ENCODE data around the gene CLIP3. TPM values are rescaled to one million over a fixed set of nuclear protein-coding genes. Genes with fewer than 3 reads are reported as not detected.
"Not testable (repeated sequence)": the region's sequence is repeated elsewhere in the genome, so short reads cannot be mapped to it uniquely, and the experiment has no call there.

The CLIP3 gene
- total RNA-seq, 1 experiment from 2014 or later: 4.2 TPM

- no peak overlapping the region for H2AFZ ChIP-seq
- peak; percentile 36 to 61 for DNase-seq
- peaks cover 9% of the 10 kb centered on the region; the same call in 1 of the 2 replicates for H3F3A ChIP-seq (ENCODE audit: insufficient read depth, low read depth)
- H3K27me3 ChIP-seq (ENCODE audit: insufficient read depth, low read depth): no peaks in the 10 kb centered on the region
- ChIA-PET CTCF (interaction anchor here (0.6 to 1.0 kb wide), 3 partner anchors 11 to 46 kb away, joined by 3 to 5 read pairs (median 3); partner anchors contain the start of gene SYNE4), POLR2A (ENCODE audit: unreplicated experiment) (interaction anchor here (0.6 to 0.7 kb wide), 3 partner anchors 12 to 645 kb away, joined by 4 to 38 read pairs (median 36); no protein-coding TSS in a partner anchor)
- no peaks in the 10 kb centered on the region for H3K9me2 ChIP-seq (ENCODE audit: insufficient read depth)
- H3K27ac ChIP-seq: no peak overlapping the region
- peaks cover 8% of the 10 kb centered on the region for H3K4me1 ChIP-seq (replicated peaks; ENCODE audit: insufficient read depth)
- H3K4me3 ChIP-seq: no peak overlapping the region
- intact Hi-C loops (cut with micrococcal nuclease; ENCODE audit: unreplicated experiment): no loop called here
- no peak overlapping the region for H3K4me2 ChIP-seq
- no peaks in the 10 kb centered on the region for H3K79me2 ChIP-seq (ENCODE audit: low read depth)
- BruUV-seq (replicated peaks): no TSS peak
- H3K36me3 ChIP-seq (ENCODE audit: low read depth): no peaks in the 10 kb centered on the region
- no peaks in the 10 kb centered on the region for H3K9me3 ChIP-seq (ENCODE audit: insufficient read depth, low read depth)
- no peak for TF ChIP-seq CTCF (conservative IDR thresholded peaks at IDR 0.05)
- TF ChIP-seq EZH2 (IDR thresholded peaks at IDR 0.05; ENCODE audit: low read depth): no peak
- no peaks in the 10 kb centered on the region for H4K20me1 ChIP-seq (ENCODE audit: insufficient read depth)
Observed at GRCh38 chr19:36041831-36042230, 9.2 kb upstream of the CLIP3 start.

- H3F3A ChIP-seq (ENCODE audit: insufficient read depth, low read depth); H3K27ac ChIP-seq; POLR2A ChIA-PET (ENCODE audit: unreplicated experiment); H3K4me1 ChIP-seq (replicated peaks; ENCODE audit: insufficient read depth); DNase-seq; H3K4me3 ChIP-seq; H3K9me3 ChIP-seq (ENCODE audit: insufficient read depth, low read depth); H4K20me1 ChIP-seq (ENCODE audit: insufficient read depth); H3K36me3 ChIP-seq (ENCODE audit: low read depth); H2AFZ ChIP-seq; H3K9me2 ChIP-seq (ENCODE audit: insufficient read depth); H3K4me2 ChIP-seq; intact Hi-C loops (cut with micrococcal nuclease; ENCODE audit: unreplicated experiment); H3K27me3 ChIP-seq (ENCODE audit: insufficient read depth, low read depth); H3K79me2 ChIP-seq (ENCODE audit: low read depth); BruUV-seq (replicated peaks); CTCF ChIA-PET: not testable (repeated sequence)
Observed at GRCh38 chr19:36041092-36041491, 8.4 kb upstream of the CLIP3 start.

GRCh38 chr19:36040495-36040894 lies 7.8 kb upstream of the CLIP3 start:
- ChIA-PET CTCF (no interaction called here), POLR2A (ENCODE audit: unreplicated experiment) (no interaction called here)
- H3K4me1 ChIP-seq (replicated peaks; ENCODE audit: insufficient read depth): peaks cover 8% of the 10 kb centered on the region
- H4K20me1 ChIP-seq (ENCODE audit: insufficient read depth): no peaks in the 10 kb centered on the region
- H3K9me3 ChIP-seq (ENCODE audit: insufficient read depth, low read depth): no peaks in the 10 kb centered on the region
- H2AFZ ChIP-seq: no peak overlapping the region
- H3K27me3 ChIP-seq (ENCODE audit: insufficient read depth, low read depth): no peaks in the 10 kb centered on the region
- H3K4me3 ChIP-seq: no peak overlapping the region
- intact Hi-C loops (cut with micrococcal nuclease; ENCODE audit: unreplicated experiment): no loop called here
- no peaks in the 10 kb centered on the region for H3K36me3 ChIP-seq (ENCODE audit: low read depth)
- H3K9me2 ChIP-seq (ENCODE audit: insufficient read depth): no peaks in the 10 kb centered on the region
- no peak overlapping the region for H3K4me2 ChIP-seq
- H3K27ac ChIP-seq: no peak overlapping the region
- no peak for DNase-seq
- BruUV-seq (replicated peaks): no TSS peak
- no peak for TF ChIP-seq CTCF (conservative IDR thresholded peaks at IDR 0.05)
- no peak for TF ChIP-seq EZH2 (IDR thresholded peaks at IDR 0.05; ENCODE audit: low read depth)
- H3K79me2 ChIP-seq (ENCODE audit: low read depth): no peaks in the 10 kb centered on the region
- H3F3A ChIP-seq (ENCODE audit: insufficient read depth, low read depth): peaks cover 9% of the 10 kb centered on the region; the same call in 1 of the 2 replicates

GRCh38 chr19:36031308-36031707 lies 1.4 kb downstream of the CLIP3 start:
- intact Hi-C loops (cut with micrococcal nuclease; ENCODE audit: unreplicated experiment): no loop called here
- BruUV-seq (replicated peaks): no TSS peak
- Histone ChIP-seq H3K4me2 (no peak overlapping the region), H4K20me1 (ENCODE audit: insufficient read depth) (no peaks in the 10 kb centered on the region), H2AFZ (no peak overlapping the region), H3K27me3 (ENCODE audit: insufficient read depth, low read depth) (no peaks in the 10 kb centered on the region), H3K4me3 (no peak overlapping the region), H3K4me1 (replicated peaks; ENCODE audit: insufficient read depth) (no peaks in the 10 kb centered on the region), H3K27ac (no peak overlapping the region), H3K9me3 (ENCODE audit: insufficient read depth, low read depth) (no peaks in the 10 kb centered on the region), H3F3A (ENCODE audit: insufficient read depth, low read depth) (no peaks in the 10 kb centered on the region), H3K36me3 (ENCODE audit: low read depth) (no peaks in the 10 kb centered on the region), H3K79me2 (ENCODE audit: low read depth) (no peaks in the 10 kb centered on the region), H3K9me2 (ENCODE audit: insufficient read depth) (no peaks in the 10 kb centered on the region)
- CTCF ChIA-PET: no interaction called here
- TF ChIP-seq EZH2 (IDR thresholded peaks at IDR 0.05; ENCODE audit: low read depth) (no peak), CTCF (conservative IDR thresholded peaks at IDR 0.05) (no peak)
- no peak for DNase-seq
- POLR2A ChIA-PET (ENCODE audit: unreplicated experiment): no interaction called here
